RWPE2 (cell line): ENCODE data around the gene VTA1.
A peak's percentile ranks its signal among the peaks of the same experiment; 100 is the strongest.
"Not testable (repeated sequence)": the region's sequence is repeated elsewhere in the genome, so short reads cannot be mapped to it uniquely, and the experiment has no call there.

Experiments
- ATAC-seq: fragments of 200-7000 bp; cut with Tn5 transposase; 3 replicates; pipeline ENCODE4 v1.9.1; 2021; ENCODE audit warnings: low read depth
- DNase-seq: peaks from one replicate; pipeline ENCODE4 v3.0.0-alpha.2; 2020; ENCODE audit warnings: low spot score
- H3K27ac ChIP-seq: fragments of 450-650 bp; 2 replicates; pipeline ENCODE4 v1.5.1; 2017; ENCODE audit warnings: mild to moderate bottlenecking; ENCODE audit not compliant: poor library complexity, severe bottlenecking
- H3K27me3 ChIP-seq: fragments of 250-450 bp; sonication (Bioruptor Pico); 2 replicates; pipeline ENCODE4 v1.5.1; 2021; ENCODE audit warnings: mild to moderate bottlenecking, moderate library complexity; ENCODE audit not compliant: insufficient read depth, poor library complexity, severe bottlenecking
- H3K36me3 ChIP-seq: fragments of 250-450 bp; sonication (Bioruptor Pico); 2 replicates; pipeline ENCODE4 v1.5.1; 2020; ENCODE audit warnings: low read depth, mild to moderate bottlenecking, moderate library complexity
- H3K4me1 ChIP-seq: fragments of 250-450 bp; sonication (Bioruptor Pico); 2 replicates; pipeline ENCODE4 v1.5.1; 2021; ENCODE audit warnings: mild to moderate bottlenecking, moderate library complexity; ENCODE audit not compliant: insufficient read depth, poor library complexity, severe bottlenecking
- H3K4me3 ChIP-seq: fragments of 250-450 bp; sonication (Bioruptor Pico); 2 replicates; pipeline ENCODE4 v1.5.1; 2021; ENCODE audit warnings: mild to moderate bottlenecking, moderate library complexity; ENCODE audit not compliant: severe bottlenecking
- H3K9me3 ChIP-seq: fragments of 250-450 bp; sonication (Bioruptor Pico); 2 replicates; pipeline ENCODE4 v1.5.1; 2021; ENCODE audit warnings: mild to moderate bottlenecking, moderate library complexity; ENCODE audit not compliant: severe bottlenecking
- CTCF ChIP-seq: fragments of 450-650 bp; IDR thresholded peaks from one replicate; pipeline ENCODE4 v1.5.1; 2017; ENCODE audit warnings: mild to moderate bottlenecking, moderate library complexity; ENCODE audit not compliant: poor library complexity, severe bottlenecking

Gene VTA1

DNA sequence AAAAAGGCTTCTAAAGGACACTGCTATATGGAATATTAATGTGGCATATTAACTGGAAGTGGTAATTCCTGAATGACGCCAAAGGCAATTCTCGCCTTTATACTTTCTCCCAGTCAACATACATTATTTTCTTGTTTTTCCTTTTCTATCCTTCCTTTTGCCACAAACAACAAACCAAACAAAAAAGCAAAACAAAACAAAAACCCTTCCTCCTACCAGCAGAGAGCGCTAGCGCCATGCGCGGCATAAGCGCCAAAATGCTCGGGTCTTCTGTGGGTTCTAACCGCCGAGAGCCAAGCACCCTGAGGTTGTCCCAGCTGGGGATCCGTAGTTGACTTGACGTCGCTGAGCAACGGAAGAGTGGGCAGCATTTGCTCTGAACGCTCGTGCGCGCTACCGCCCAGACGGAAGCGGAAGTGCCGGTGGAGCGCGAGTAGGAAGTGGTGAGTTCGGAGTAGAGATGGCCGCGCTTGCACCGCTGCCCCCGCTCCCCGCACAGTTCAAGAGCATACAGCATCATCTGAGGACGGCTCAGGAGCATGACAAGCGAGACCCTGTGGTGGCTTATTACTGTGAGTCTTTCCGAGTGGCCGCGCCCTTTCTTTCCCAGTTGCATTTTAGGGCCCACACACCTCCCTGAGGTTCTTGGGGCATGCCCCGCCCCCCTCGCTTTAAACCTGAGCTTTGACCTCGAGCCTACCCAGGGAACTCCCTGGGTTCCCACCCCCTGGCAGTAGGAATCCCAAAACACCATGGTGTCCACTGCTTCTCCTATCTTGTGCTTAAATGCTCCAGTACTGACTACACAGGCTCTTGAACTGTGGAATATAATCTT is at the start of gene VTA1, which contains the start of gene NMBR:
VTA1 (plus strand) TSS at position 436 of the 835 bp plus-strand sequence; CDS start at position 461, 25 bp downstream.
NMBR (minus strand) TSS at position 295 of the 835 bp plus-strand sequence. CDS start 58,464 bp downstream, outside the sequence.
- no peaks in the 10 kb centered on the region for H3K9me3 ChIP-seq
- H3K36me3 ChIP-seq, result peaks cover 13% of the 10 kb centered on the region
- H3K27me3 ChIP-seq, result no peaks in the 10 kb centered on the region
- peaks cover 21% of the 10 kb centered on the region for H3K4me1 ChIP-seq
- peak; percentile 98 for TF ChIP-seq CTCF
- no peak within 1 kb of the TSS for H3K27ac ChIP-seq
- peak; percentile 98 for DNase-seq
- peak; percentile 99 for ATAC-seq
- H3K4me3 ChIP-seq, result peak within 1 kb of the TSS; percentile 64

DNA sequence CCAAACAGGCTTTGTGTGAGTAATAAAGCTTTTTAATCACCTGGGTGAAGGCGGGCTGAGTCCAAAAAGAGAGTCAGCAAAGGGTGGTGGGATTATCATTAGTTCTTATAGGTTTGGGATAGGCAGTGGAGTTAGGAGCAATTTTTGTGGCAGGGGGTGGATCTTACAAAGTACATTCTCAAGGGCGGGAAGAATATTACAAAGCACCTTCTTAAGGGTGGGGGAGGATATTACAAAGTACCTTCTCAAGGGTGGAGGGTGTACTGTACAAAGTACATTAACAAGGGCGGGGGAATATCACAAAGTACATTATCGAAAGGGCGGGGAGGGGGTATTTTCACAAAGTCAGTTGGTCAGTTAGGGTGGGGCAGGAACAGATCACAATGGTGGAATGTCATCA is 42.2 kb upstream of the VTA1 start:
- H3K4me3 ChIP-seq, H3K36me3 ChIP-seq: not testable (repeated sequence)

DNA sequence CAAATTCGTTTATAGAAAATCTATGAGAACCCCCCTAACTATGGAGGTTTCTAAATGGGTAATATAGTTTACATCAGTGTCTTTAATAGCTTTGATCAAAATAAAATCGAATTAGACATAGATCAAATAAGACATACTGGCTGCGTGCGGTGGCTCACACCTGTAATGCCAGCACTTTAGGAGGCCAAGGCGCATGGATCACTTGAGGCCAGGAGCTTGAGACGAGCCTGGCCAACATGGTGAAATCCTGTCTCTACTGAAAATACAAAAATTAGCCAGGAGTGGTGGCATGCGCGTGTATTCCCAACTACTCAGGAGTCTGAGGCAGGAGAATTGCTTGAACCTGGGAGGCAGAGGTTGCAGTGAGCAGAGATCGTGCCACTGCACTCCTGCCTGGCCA is 36.2 kb upstream of the VTA1 start:
- ATAC-seq, H3K27ac ChIP-seq, H3K36me3 ChIP-seq, H3K4me1 ChIP-seq, H3K27me3 ChIP-seq, H3K9me3 ChIP-seq, H3K4me3 ChIP-seq, DNase-seq: not testable (repeated sequence)

More for the DNA sequence above, 42.2 kb upstream of the VTA1 start:
- DNase-seq, H3K9me3 ChIP-seq, H3K4me1 ChIP-seq, H3K27ac ChIP-seq, ATAC-seq, H3K27me3 ChIP-seq: not testable (repeated sequence)

- ATAC-seq (no peak), DNase-seq (peak; percentile 46)
- H3K27ac ChIP-seq, result no peak overlapping the region
- no peaks in the 10 kb centered on the region for H3K27me3 ChIP-seq
- H3K4me3 ChIP-seq, result no peak overlapping the region
- H3K36me3 ChIP-seq, result no peaks in the 10 kb centered on the region
- no peaks in the 10 kb centered on the region for H3K9me3 ChIP-seq
- peak; percentile 89 for TF ChIP-seq CTCF
- H3K4me1 ChIP-seq, result no peaks in the 10 kb centered on the region
Measured at GRCh38 chr6:142112451-142113061, 34.5 kb upstream of the VTA1 start.

DNA sequence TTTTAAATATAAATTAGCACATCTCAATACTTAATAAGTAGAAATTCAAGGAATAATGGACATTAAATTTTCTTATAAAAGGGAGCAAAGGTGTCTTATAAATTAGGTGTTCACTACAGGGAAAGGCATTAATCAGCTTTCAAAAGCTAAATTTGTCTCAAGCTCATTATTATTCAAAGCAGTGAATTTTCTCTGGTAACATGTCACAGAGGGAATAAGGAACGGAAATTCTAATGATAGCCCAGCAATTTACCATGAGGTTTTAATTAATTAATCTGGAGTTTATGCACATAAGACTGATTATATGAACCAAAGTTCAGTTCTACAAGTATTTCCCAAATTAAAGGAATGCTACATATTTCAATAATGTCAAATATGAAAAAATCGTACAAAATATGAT is 29.7 kb upstream of the VTA1 start:
- H3K4me3 ChIP-seq, result no peak overlapping the region
- H3K36me3 ChIP-seq, result no peaks in the 10 kb centered on the region
- DNase-seq (no peak), ATAC-seq (no peak)
- H3K27ac ChIP-seq, result no peak overlapping the region
- H3K4me1 ChIP-seq, result no peaks in the 10 kb centered on the region
- no peaks in the 10 kb centered on the region for H3K27me3 ChIP-seq
- no peak for TF ChIP-seq CTCF
- no peaks in the 10 kb centered on the region for H3K9me3 ChIP-seq
